ENCODE data around the gene HMCN2.
"Not testable (repeated sequence)": the region's sequence is repeated elsewhere in the genome, so short reads cannot be mapped to it uniquely, and the experiment has no call there.

HMCN2 gene

DNA sequence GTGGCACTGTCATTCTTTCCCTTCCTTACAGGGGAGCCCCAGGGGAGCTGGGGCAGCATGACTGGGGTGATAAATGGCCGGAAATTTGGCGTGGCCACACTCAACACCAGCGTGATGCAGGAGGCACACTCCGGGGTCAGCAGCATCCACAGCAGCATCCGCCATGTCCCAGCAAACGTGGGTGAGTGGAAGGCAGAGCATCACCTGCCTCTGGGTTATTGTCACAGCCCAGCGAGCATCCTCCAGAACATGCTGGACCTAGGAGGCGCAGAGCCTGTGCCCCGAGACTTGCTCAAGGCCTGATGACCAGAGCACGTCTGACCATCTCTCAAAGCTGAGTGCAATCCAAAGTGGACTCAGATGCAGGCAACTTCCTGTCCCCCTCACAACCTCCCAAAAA lies 157.0 kb downstream of the HMCN2 start:
- DNase-seq = no peak

DNA sequence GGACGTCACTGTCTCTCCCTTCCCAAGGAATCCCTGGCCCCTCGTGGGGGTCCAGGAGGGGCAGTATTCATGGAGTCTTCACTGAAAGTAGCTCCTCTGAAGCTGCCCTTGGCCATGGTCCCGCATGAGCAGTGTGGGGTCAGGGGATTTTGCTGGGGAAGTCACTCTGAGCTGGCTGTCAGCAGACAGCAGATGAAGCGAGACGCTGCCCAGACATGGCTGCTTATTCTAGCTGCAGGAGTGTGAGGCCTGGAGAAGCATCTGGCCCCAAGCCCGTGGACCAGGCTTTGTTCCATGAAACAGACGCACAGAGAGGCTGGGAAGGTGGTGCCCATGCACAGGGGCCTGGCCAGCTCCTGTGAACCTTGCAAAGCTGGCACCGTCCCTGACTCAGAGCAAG lies 157.7 kb downstream of the HMCN2 start:
- DNase-seq = no peak

- DNase-seq = no peak
Observed at GRCh38 chr9:130424595-130425454, 159.3 kb downstream of the HMCN2 start.

DNA sequence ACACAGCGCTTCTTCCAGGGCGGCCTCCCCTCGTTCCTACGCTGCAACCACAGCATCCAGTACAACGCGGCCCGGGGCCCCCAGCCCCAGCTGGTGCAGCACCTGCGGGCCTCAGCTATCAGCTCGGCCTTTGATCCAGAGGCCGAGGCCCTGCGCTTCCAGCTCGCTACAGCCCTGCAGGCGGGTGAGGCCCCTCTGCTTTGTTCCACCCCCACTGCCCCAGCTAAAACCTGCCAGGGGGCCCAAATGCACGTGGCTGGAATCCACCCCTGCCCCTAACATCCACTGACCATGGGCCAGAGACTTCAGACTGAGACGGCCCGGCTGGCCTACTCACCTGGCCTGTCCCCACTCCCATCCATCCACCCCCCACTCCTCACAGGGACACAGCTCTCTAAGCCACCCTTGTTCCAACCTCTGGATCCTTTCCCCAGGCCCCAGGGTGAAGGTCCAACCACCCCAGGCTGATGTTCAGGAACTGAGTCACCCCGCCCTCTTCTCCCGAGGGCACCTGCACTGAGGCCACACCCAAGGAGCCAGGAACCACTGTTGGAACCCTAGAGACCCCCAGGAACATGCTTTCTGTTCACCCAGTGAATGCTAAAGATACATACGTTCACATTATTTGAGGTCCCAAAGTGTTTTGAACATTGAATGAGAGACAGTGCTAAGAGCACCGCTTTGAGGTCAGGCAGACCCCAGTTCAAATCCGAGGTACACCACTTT lies 160.3 kb downstream of the HMCN2 start:
- DNase-seq = no peak

GRCh38 chr9:130426467-130426773 lies 160.9 kb downstream of the HMCN2 start:
- no peak for DNase-seq

- no peak for DNase-seq
Observed at GRCh38 chr9:130426883-130427282, 161.3 kb downstream of the HMCN2 start.

- DNase-seq = no peak
Observed at GRCh38 chr9:130427326-130427725, 161.8 kb downstream of the HMCN2 start.

DNA sequence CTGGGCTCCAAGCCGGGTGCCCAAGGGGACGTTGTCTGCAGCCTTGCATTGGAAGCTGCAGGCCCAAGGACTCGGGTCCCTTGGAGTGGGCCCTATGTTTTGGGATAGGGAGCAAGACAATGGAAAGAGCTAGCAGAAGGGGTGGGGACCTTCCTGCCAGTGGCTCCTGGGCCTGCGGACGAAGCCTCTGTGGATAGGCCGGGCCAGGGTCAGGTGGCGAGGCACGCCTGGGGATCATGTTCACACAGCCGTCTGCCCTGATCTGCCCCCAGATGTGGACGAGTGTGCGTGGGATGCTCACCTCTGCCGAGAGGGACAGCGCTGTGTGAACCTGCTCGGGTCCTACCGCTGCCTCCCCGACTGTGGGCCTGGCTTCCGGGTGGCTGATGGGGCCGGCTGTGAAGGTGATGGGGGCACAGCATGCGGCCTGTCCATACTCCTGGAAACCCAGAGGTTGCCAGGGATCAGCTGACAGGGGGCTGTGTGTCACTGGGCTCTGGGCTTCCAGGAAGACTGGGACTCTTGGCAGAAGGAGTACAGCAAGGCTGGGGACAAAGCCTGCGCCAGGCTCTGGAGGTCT lies 162.6 kb downstream of the HMCN2 start:
- DNase-seq = no peak

- DNase-seq = no peak
Observed at GRCh38 chr9:130429381-130429780, 163.8 kb downstream of the HMCN2 start.

DNA sequence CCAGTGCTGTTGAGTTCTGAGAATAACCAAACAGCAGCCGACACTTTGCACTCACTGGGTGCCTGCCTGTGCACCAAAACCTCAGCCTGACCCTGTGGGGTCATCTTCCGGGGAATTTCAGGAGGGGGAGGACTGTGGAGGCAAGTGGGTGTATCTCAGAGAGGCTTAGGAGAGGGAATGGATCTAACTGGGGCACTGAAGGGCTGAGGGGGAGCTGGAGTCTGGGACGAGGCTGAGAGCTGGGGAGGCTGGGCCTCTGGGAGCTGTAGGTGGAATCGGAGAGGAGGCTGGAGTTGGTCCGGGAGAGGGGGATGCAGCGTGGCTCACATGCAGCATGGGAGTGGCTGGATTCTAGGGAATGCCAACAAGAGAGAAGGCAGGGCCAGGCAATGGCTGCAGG lies 164.3 kb downstream of the HMCN2 start:
- DNase-seq = no peak

DNA sequence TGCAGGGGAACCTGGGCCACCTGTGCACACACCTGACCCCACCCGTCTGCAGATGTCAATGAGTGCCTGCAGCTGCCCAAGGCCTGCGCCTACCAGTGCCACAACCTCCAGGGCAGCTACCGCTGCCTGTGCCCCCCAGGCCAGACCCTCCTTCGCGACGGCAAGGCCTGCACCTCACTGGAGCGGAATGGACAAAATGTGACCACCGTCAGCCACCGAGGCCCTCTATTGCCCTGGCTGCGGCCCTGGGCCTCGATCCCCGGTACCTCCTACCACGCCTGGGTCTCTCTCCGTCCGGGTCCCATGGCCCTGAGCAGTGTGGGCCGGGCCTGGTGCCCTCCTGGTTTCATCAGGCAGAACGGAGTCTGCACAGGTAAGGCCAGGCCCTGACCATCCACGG lies 164.7 kb downstream of the HMCN2 start:
- DNase-seq = no peak

DNA sequence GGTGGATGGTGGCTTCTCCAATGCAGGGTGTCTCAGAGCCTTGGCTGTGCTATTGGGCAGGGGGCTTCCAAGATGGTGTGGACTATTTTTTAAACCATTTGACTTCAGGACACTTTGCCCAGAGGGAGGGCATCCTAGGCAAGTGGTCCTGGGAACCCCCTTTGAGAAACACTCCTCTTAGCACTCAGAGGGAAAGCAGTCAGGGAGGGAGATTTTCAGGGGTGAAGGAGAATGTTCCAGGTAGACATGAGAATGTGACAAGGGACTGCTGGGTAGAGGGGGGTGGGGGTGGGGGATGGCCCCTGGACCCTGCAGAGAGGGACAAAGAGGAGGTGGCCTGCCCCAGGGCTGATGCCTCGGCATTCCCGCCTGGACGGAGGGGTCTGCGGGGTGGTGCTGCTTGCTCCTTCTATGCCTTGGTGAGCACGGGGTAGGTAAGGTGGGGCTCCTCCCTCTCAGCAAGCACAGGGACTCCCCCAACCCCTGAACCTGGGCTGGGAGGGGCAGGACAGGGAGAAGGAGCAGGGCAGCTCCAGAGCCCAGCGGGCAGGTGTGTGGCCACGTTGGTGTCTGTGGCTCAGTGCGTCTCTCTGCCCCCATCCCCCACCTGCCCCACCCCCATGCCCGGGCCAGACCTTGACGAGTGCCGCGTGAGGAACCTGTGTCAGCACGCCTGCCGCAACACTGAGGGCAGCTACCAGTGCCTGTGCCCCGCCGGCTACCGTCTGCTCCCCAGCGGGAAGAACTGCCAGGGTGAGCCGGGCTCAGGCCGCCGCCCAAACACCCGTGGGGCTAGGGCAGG lies 165.4 kb downstream of the HMCN2 start:
- DNase-seq = no peak

DNA sequence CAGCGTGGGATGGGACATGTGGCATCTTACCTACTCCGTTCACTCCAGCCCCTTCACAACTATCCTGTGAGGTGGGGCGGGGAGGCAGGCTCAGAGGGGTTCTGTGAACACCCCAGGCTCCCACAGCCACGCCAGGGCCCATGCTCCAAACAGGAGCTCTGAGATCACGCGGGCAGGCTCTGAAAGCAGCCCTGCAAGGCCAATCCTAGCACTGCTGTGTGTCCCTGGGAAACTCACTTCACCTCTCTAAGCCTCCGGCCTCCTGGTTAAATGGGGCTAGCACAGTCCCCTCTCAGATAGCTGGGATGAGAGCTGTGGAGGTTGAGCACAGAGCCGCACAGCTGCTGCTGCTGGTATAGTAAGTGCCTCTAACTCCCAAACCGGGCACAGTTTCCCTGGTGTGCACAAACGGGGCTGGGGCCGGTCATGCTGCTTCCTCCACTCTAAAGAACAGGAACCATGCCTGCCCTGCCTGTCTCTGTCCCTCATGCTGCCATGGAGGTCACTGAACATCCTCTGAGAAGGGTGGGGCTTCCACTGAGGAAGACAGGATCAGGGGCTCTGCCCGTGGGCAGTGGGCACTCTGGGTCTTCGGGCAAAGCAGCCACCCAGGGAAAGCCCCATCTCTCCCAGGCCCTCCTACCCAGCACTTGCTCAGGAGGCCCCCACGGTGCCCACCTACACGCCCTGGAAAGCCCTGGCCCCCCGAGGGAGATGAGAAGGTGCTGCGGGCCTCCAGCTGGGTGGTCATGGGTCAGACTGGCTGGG lies 166.2 kb downstream of the HMCN2 start:
- no peak for DNase-seq

GRCh38 chr9:130432362-130432761 lies 166.8 kb downstream of the HMCN2 start:
- no peak for DNase-seq

- DNase-seq = no peak
Observed at GRCh38 chr9:130432796-130433167, 167.2 kb downstream of the HMCN2 start.

DNA sequence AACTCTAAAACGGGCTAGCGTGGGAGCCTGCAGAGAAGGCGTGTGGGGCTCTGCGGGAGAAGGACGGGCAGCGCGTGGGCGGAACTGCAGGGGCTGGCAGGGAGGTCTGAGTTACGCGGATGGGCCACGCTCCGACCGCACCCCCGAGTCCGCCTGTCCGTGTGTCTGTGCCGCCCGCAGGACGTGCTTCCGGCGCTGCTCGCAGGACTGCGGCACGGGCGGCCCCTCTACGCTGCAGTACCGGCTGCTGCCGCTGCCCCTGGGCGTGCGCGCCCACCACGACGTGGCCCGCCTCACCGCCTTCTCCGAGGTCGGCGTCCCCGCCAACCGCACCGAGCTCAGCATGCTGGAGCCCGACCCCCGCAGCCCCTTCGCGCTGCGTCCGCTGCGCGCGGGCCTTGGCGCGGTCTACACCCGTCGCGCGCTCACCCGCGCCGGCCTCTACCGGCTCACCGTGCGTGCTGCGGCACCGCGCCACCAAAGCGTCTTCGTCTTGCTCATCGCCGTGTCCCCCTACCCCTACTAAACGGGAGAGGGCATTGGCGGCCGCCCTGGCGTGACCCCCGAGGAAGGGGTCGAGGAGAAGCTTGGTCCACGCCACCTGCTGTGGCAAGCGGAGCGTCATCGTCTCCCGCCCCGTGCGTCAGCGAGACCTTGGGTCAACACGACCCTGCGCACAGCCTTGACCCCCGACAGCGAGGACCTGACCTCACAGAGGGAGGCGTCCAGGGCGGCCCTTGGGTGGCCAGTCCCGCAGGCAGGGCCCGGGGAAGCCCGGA lies 167.8 kb downstream of the HMCN2 start:
- DNase-seq = peak; percentile 25

- no peak for DNase-seq
Observed at GRCh38 chr9:130433947-130434262, 168.3 kb downstream of the HMCN2 start.

GRCh38 chr9:130434656-130435055 lies 169.1 kb downstream of the HMCN2 start:
- DNase-seq = not testable (repeated sequence)

DNA sequence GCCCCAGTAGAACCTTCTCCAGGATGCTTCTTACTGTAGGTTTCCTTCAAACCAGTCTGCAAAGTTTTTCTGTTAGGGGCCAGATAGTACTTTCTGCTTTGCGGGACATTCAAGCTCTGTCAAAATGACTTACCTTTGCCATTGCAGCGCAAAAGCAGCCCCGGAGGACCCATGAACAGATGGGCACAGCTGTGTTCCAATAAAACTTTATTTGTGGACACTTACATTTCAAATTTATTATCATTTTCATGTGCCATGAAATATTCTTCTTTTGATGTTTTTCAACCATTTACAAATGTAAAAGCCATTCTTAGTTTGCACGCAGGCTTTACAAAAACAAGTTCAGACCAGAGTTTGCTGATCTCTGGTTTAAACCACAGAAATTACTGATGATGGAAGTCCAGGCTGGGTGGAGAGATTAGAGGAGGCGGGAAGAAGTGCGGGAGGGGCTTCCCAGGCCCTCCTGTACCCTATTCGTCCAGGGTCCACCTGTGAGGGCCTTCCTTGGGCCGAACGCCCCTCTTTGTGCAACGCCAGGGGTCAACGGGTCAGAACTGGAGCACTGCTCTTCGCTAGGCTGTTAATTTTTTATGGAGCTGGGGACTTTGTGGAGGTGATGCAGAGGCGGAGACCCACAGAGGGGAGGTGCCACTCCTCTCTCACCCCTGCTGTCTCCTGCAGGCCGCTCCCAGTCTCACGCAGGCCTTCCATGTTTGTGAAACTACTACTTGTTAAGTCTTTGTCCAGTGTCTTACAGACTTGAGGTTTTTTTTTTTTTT lies 171.6 kb downstream of the HMCN2 start:
- DNase-seq = no peak

GRCh38 chr9:130438382-130438981 lies 172.9 kb downstream of the HMCN2 start:
- no peak for DNase-seq

DNA sequence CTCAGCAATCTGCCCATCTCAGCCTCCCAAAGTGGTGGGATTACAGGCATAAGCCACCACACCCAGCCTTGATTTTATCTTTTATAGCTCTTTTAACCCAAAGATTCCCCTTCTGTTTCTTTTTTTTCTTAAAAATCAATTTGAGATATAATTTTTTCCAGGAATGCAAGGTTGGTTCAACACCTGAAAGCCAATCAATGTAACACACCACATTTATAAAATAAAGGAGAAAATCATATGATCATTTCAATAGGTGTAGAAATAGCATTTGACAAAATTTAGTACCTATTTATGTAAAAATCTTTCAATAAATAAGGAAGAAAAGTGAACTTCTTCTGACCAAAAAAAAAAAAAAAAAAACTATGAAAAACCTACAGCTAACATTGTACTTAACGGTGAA lies 175.5 kb downstream of the HMCN2 start:
- DNase-seq = no peak

Data from COR-L47 (cell line).